K562 (cell line): Measurements from ENCODE around the gene RPTOR.

Experiments used
- BCOR ChIP-seq: fragments of 450-650 bp; IDR thresholded peaks from 2 replicates; pipeline ENCODE4 v1.6.1; 2016
- CGGBP1 ChIP-seq: fragments of 250-450 bp; sonication (Bioruptor Pico); IDR thresholded peaks from 2 replicates; pipeline ENCODE4 v1.9.0; 2021; ENCODE audit warnings: mild to moderate bottlenecking
- CUX1 ChIP-seq: fragments of 200-800 bp; sonication (Bioruptor generic); IDR thresholded peaks from 2 replicates; pipeline ENCODE4 v1.6.1; 2016; ENCODE audit warnings: missing genetic modification characterization, missing compliant biosample characterization
- ETV6 ChIP-seq, 3 experiments: fragments of 150-350 bp in 1 of 3; sonication (generic) in 1 of 3; formaldehyde crosslinking in 1 of 3; IDR thresholded peaks; 2 replicates each; pipeline versions ENCODE4 v1.6.1 to v1.8.0; 2014 to 2022; ENCODE audit warnings: borderline replicate concordance in 2 of 3, low read depth in 2 of 3, antibody characterized with exemption in 1 of 3, low read length in 1 of 3, mild to moderate bottlenecking in 1 of 3, missing genetic modification reagents in 1 of 3
- HMGXB4 ChIP-seq: sonication (generic); formaldehyde crosslinking; IDR thresholded peaks from 2 replicates; pipeline ENCODE4 v1.8.1; 2023; ENCODE audit warnings: mild to moderate bottlenecking, missing genetic modification reagents
- RBM22 ChIP-seq: fragments of 200-400 bp; formaldehyde crosslinking; IDR thresholded peaks from 2 replicates; pipeline ENCODE4 v1.6.1; 2018; ENCODE audit warnings: low read length, low read depth; ENCODE audit not compliant: poor library complexity, severe bottlenecking
- TARDBP ChIP-seq: fragments of 450-650 bp; IDR thresholded peaks from 2 replicates; pipeline ENCODE4 v1.6.1; 2016
- TF ChIP-seq, protein P1 (sequence below), 3 experiments: IDR thresholded peaks in 2 of 3; conservative IDR thresholded peaks in 1 of 3; 2 replicates each; pipeline ENCODE4 v1.5.1; 2011 to 2012; ENCODE audit warnings: low read length in 3 of 3, mild to moderate bottlenecking in 3 of 3, control low read depth in 2 of 3, improper control_type of control experiment in 1 of 3, inconsistent platforms in 1 of 3, low read depth in 1 of 3, mixed read lengths in 1 of 3, moderate library complexity in 1 of 3; ENCODE audit not compliant: insufficient read depth in 2 of 3

GRCh38 chr17:80633994-80634566 lies 89.4 kb downstream of the RPTOR start:
- no peak for TF ChIP-seq CGGBP1 (CRISPR knock-in tag)
- no peak for TF ChIP-seq HMGXB4
- no peak for TF ChIP-seq ETV6 (IDR thresholded peaks at IDR 0.05; ENCODE audit: borderline replicate concordance in 1 of 2, low read depth in 2 of 2, low read length in 1 of 2)
- no peak for TF ChIP-seq ETV6 (CRISPR knock-in tag; IDR thresholded peaks at IDR 0.05; ENCODE audit: borderline replicate concordance)
- TF ChIP-seq, protein P1, sequence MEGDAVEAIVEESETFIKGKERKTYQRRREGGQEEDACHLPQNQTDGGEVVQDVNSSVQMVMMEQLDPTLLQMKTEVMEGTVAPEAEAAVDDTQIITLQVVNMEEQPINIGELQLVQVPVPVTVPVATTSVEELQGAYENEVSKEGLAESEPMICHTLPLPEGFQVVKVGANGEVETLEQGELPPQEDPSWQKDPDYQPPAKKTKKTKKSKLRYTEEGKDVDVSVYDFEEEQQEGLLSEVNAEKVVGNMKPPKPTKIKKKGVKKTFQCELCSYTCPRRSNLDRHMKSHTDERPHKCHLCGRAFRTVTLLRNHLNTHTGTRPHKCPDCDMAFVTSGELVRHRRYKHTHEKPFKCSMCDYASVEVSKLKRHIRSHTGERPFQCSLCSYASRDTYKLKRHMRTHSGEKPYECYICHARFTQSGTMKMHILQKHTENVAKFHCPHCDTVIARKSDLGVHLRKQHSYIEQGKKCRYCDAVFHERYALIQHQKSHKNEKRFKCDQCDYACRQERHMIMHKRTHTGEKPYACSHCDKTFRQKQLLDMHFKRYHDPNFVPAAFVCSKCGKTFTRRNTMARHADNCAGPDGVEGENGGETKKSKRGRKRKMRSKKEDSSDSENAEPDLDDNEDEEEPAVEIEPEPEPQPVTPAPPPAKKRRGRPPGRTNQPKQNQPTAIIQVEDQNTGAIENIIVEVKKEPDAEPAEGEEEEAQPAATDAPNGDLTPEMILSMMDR (IDR thresholded peaks at IDR 0.05 in 2 of 3, conservative IDR thresholded peaks at IDR 0.05 in 1 of 3; ENCODE audit: insufficient read depth in 2 of 3, low read depth in 1 of 3, low read length in 3 of 3): no peak
- TF ChIP-seq BCOR: no peak
- no peak for TF ChIP-seq RBM22
- TF ChIP-seq TARDBP: no peak
- TF ChIP-seq CUX1 (CRISPR knock-in tag): no peak
